ENCODE measurements around the gene TMEM138.

- TF ChIP-seq CTCF (conservative IDR thresholded peaks at IDR 0.05; ENCODE audit: low read length) = no peak
- no peak for TF ChIP-seq EZH2phosphoT487 (IDR thresholded peaks at IDR 0.05; ENCODE audit: borderline replicate concordance)
Observed at GRCh38 chr11:61369372-61370348, 7.5 kb downstream of the TMEM138 start.

Measured in Loucy (cell line).